HL-60 (cell line): ENCODE measurements around the gene TP53INP2.
"Not testable (repeated sequence)": the region's sequence is repeated elsewhere in the genome, so short reads cannot be mapped to it uniquely, and the experiment has no call there.

Source experiments
- DNase-seq, 2 experiments: peaks; one replicate each; pipeline ENCODE4 v3.0.0-alpha.2; 2010 to 2020; ENCODE audit warnings: low read depth in 1 of 2, low spot score in 1 of 2
- H3K27ac ChIP-seq: fragments of 250-450 bp; sonication (Bioruptor Pico); replicated peaks from 2 replicates; pipeline ENCODE4 v1.5.1; 2020; ENCODE audit warnings: mild to moderate bottlenecking, moderate library complexity
- H3K27me3 ChIP-seq: fragments of 250-450 bp; sonication (Bioruptor Pico); 2 replicates; pipeline ENCODE4 v1.5.1; 2021; ENCODE audit warnings: mild to moderate bottlenecking, moderate library complexity; ENCODE audit not compliant: insufficient read depth, poor library complexity, severe bottlenecking
- H3K4me3 ChIP-seq: replicated peaks from 2 replicates; pipeline ENCODE4 v1.5.1; 2011; ENCODE audit warnings: mild to moderate bottlenecking, control low read depth, low read length; ENCODE audit not compliant: insufficient read depth
- GABPA ChIP-seq: IDR thresholded peaks from 2 replicates; pipeline ENCODE4 v1.6.1; 2012; ENCODE audit warnings: low read depth
- POLR2AphosphoS5 ChIP-seq: IDR thresholded peaks from 2 replicates; pipeline ENCODE4 v1.6.1; 2012; ENCODE audit warnings: low read depth
- SPI1 ChIP-seq: IDR thresholded peaks from 2 replicates; pipeline ENCODE4 v1.6.1; 2012; ENCODE audit warnings: low read depth, mild to moderate bottlenecking, borderline replicate concordance
- TF ChIP-seq, protein P1 (sequence below): IDR thresholded peaks from 2 replicates; pipeline ENCODE4 v1.6.1; 2012; ENCODE audit warnings: low read depth; ENCODE audit not compliant: insufficient replicate concordance
- TF ChIP-seq, protein P2 (sequence below): IDR thresholded peaks from one replicate; pipeline ENCODE4 v1.5.1; 2011; ENCODE audit warnings: low read length, control low read depth, inconsistent platforms; ENCODE audit not compliant: insufficient read depth

The TP53INP2 gene

GRCh38 chr20:34712525-34713192 is 8.5 kb downstream of the TP53INP2 start:
- Histone ChIP-seq H3K4me3 (no peak overlapping the region), H3K27ac (no peak overlapping the region), H3K27me3 (no peaks in the 10 kb centered on the region)
- DNase-seq = no peak
- TF ChIP-seq, protein P1, sequence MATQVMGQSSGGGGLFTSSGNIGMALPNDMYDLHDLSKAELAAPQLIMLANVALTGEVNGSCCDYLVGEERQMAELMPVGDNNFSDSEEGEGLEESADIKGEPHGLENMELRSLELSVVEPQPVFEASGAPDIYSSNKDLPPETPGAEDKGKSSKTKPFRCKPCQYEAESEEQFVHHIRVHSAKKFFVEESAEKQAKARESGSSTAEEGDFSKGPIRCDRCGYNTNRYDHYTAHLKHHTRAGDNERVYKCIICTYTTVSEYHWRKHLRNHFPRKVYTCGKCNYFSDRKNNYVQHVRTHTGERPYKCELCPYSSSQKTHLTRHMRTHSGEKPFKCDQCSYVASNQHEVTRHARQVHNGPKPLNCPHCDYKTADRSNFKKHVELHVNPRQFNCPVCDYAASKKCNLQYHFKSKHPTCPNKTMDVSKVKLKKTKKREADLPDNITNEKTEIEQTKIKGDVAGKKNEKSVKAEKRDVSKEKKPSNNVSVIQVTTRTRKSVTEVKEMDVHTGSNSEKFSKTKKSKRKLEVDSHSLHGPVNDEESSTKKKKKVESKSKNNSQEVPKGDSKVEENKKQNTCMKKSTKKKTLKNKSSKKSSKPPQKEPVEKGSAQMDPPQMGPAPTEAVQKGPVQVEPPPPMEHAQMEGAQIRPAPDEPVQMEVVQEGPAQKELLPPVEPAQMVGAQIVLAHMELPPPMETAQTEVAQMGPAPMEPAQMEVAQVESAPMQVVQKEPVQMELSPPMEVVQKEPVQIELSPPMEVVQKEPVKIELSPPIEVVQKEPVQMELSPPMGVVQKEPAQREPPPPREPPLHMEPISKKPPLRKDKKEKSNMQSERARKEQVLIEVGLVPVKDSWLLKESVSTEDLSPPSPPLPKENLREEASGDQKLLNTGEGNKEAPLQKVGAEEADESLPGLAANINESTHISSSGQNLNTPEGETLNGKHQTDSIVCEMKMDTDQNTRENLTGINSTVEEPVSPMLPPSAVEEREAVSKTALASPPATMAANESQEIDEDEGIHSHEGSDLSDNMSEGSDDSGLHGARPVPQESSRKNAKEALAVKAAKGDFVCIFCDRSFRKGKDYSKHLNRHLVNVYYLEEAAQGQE = no peak
- TF ChIP-seq SPI1 (no peak), POLR2AphosphoS5 (no peak), GABPA (no peak)
- TF ChIP-seq, protein P2, sequence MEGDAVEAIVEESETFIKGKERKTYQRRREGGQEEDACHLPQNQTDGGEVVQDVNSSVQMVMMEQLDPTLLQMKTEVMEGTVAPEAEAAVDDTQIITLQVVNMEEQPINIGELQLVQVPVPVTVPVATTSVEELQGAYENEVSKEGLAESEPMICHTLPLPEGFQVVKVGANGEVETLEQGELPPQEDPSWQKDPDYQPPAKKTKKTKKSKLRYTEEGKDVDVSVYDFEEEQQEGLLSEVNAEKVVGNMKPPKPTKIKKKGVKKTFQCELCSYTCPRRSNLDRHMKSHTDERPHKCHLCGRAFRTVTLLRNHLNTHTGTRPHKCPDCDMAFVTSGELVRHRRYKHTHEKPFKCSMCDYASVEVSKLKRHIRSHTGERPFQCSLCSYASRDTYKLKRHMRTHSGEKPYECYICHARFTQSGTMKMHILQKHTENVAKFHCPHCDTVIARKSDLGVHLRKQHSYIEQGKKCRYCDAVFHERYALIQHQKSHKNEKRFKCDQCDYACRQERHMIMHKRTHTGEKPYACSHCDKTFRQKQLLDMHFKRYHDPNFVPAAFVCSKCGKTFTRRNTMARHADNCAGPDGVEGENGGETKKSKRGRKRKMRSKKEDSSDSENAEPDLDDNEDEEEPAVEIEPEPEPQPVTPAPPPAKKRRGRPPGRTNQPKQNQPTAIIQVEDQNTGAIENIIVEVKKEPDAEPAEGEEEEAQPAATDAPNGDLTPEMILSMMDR = no peak

- TF ChIP-seq SPI1 = no peak
- TF ChIP-seq, protein P2 = no peak
- H3K4me3 ChIP-seq = no peak overlapping the region
- no peak overlapping the region for H3K27ac ChIP-seq
- H3K27me3 ChIP-seq = no peaks in the 10 kb centered on the region
- no peak for DNase-seq
Measured at GRCh38 chr20:34713194-34713943, 9.2 kb downstream of the TP53INP2 start.

DNA sequence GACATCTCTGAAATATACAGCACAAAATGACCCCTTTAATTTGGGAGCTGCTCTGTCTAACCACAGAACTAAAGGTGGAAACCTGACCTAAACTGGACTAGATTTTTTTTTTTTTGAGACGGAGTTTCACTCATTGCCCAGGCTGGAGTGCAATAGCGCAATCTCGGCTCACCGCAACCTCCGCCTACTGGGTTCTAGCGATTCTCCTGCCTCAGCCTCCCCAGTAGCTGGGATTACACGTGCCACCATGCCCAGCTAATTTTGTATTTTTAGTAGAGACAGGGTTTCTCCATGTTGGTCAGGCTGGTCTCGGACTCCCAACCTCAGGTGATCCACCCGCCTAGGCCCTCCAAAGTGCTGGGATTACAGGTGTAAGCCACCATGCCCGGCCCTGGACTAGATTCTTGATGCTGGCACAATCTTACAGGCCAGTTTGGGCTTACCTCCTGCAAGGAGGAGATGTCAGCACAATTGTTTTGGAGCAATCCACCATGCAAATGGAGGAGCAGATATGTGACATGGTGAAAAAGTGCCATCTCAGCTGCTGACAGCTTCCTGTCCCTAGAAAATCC is 9.9 kb downstream of the TP53INP2 start:
- not testable (repeated sequence) for H3K27ac ChIP-seq, H3K4me3 ChIP-seq, H3K27me3 ChIP-seq, DNase-seq

DNA sequence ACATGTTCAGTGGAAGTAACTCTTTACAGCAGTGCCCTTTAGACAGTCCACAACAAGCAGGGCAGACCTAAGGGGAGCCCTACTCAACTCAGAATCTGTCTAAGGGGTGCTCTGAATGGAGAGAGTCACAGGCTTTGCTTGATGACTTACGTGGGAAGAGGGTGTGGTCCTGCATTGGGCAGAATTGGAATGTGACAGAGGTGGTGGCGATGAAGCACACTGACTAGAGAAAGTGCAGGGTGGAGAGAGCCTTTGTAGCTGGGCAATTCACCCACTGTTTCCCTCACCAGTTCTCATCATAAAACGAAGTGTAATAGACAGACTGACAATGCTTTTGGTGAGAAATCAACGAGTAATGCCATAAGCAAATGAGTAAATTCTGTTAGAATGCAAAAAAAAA is 11.2 kb downstream of the TP53INP2 start:
- TF ChIP-seq GABPA (no peak), SPI1 (no peak), POLR2AphosphoS5 (no peak)
- TF ChIP-seq, protein P1 = no peak
- TF ChIP-seq, protein P2 = no peak

More for the DNA sequence above, 11.2 kb downstream of the TP53INP2 start:
- H3K27ac ChIP-seq = no peak overlapping the region
- no peaks in the 10 kb centered on the region for H3K27me3 ChIP-seq
- H3K4me3 ChIP-seq = no peak overlapping the region
- no peak for DNase-seq
